Activated effector memory CD4-positive, alpha-beta T cell treated with anti-CD3 and anti-CD28 coated beads, Interleukin-2, amount 50 U/mL, for 16 hours (primary cell): ENCODE data around the gene LRRC75B.
"Not testable (repeated sequence)": the region's sequence is repeated elsewhere in the genome, so short reads cannot be mapped to it uniquely, and the experiment has no call there.

Experiments used
- DNase-seq: peaks from one replicate; pipeline ENCODE4 v3.0.0-alpha.2; 2020

LRRC75B gene

GRCh38 chr22:24552503-24553286 is 40.2 kb downstream of the LRRC75B start:
- DNase-seq = not testable (repeated sequence)

- no peak for DNase-seq
Measured at GRCh38 chr22:24550902-24551435, 41.9 kb downstream of the LRRC75B start.

- DNase-seq = no peak
Measured at GRCh38 chr22:24550028-24550901, 42.6 kb downstream of the LRRC75B start.

GRCh38 chr22:24548812-24549211 is 44.1 kb downstream of the LRRC75B start:
- no peak for DNase-seq

- DNase-seq = no peak
Measured at GRCh38 chr22:24543679-24544243, 49.1 kb downstream of the LRRC75B start.

- DNase-seq = no peak
Measured at GRCh38 chr22:24543185-24543601, 49.7 kb downstream of the LRRC75B start.

GRCh38 chr22:24542641-24543040 is 50.2 kb downstream of the LRRC75B start:
- no peak for DNase-seq

GRCh38 chr22:24541681-24542515 is 51.0 kb downstream of the LRRC75B start:
- no peak for DNase-seq

- no peak for DNase-seq
Measured at GRCh38 chr22:24540470-24540869, 52.4 kb downstream of the LRRC75B start.

- DNase-seq = no peak
Measured at GRCh38 chr22:24536089-24536488, 56.8 kb downstream of the LRRC75B start.
